ENCODE measurements around the gene RAI14.

- no peak for TF ChIP-seq POLR2AphosphoS5 (IDR thresholded peaks at IDR 0.05; ENCODE audit: low read depth, low read length)
- no peak for TF ChIP-seq TAF1 (IDR thresholded peaks at IDR 0.05; ENCODE audit: low read depth, low read length)
- TF ChIP-seq POLR2A (IDR thresholded peaks at IDR 0.05; ENCODE audit: low read depth, low read length), result no peak
Observed at GRCh38 chr5:34694685-34695084, 38.6 kb downstream of the RAI14 start.

Measured in GM12891 (cell line).